COLO829 (cell line): Measurements from ENCODE around the gene SHC4.
A peak's percentile ranks its signal among the peaks of the same experiment; 100 is the strongest.
"Not testable (repeated sequence)": the region's sequence is repeated elsewhere in the genome, so short reads cannot be mapped to it uniquely, and the experiment has no call there.

Source experiments
- DNase-seq: peaks from one replicate; pipeline ENCODE4 v3.0.0; 2012; ENCODE audit warnings: low spot score

SHC4 gene, protein sequence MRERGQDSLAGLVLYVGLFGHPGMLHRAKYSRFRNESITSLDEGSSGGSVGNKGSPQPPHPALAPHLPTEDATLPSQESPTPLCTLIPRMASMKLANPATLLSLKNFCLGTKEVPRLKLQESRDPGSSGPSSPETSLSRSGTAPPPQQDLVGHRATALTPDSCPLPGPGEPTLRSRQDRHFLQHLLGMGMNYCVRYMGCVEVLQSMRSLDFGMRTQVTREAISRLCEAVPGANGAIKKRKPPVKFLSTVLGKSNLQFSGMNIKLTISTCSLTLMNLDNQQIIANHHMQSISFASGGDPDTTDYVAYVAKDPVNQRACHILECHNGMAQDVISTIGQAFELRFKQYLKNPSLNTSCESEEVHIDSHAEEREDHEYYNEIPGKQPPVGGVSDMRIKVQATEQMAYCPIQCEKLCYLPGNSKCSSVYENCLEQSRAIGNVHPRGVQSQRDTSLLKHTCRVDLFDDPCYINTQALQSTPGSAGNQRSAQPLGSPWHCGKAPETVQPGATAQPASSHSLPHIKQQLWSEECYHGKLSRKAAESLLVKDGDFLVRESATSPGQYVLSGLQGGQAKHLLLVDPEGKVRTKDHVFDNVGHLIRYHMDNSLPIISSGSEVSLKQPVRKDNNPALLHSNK

GRCh38 chr15:48963524-48964113 lies at the start of gene SHC4:
TSS of gene SHC4 (minus strand) at chr15:48963919. CDS start at chr15:48963015, 904 bp downstream.
- DNase-seq: peak; percentile 59

DNA sequence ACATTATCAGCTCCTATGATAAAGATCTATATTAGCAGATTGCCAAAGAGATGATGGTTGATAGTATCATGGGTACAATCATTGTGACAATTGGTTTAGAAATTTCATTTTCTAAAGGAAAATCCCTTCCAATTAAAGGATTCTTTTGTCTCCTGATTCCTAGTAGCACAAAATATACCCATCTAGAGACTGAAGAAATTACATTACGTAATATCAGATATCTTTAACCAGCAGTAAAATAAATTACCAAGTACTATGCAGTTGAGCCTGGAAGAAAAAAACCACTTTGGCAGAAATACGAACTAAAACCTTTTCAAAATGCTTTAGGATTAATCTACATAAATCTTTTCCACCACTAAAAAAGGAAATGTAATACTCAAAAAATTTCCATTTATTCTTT lies 35.6 kb upstream of the SHC4 start:
- no peak for DNase-seq

GRCh38 chr15:48996276-48996675 lies 32.6 kb upstream of the SHC4 start:
- no peak for DNase-seq

DNA sequence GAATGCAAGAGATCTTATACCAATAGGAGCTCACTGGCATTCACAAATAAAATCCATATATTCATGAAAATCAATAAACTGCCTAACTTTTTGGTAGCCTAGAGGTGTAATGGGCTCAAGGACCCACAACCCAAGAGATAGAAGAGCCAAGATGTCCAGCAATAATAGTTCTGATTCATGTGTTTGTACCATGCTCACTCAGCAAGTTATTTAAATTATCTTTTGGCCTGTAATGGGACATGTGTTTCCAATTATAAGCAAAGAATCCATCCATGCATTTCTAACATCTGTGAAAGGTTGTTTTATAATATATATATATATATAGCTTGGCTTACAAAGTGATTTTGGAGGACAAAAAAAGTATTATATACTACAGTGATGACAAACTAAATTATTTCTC lies 29.7 kb upstream of the SHC4 start:
- DNase-seq: no peak

- DNase-seq: no peak
Observed at GRCh38 chr15:48992545-48992944, 28.8 kb upstream of the SHC4 start.

GRCh38 chr15:48992096-48992495 lies 28.4 kb upstream of the SHC4 start:
- DNase-seq: no peak

DNA sequence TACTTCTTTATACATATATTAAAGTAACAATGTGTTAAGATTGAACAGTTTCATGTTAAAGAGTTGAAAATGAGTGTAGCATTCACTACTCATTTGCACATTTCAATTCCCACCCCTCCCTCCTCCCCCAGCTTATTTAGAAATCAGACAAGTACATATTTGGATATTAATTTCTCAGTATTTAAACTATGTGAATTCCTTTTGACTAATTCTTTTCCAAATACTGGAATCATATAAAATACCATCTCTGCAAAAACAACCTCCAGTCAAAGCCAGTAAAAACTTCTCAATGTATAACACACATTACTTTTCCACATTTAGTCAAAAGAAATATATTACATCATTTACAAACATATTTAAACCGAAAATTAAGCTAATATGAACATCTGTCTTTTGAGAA lies 25.5 kb upstream of the SHC4 start:
- DNase-seq: no peak

GRCh38 chr15:48987142-48987541 lies 23.4 kb upstream of the SHC4 start:
- no peak for DNase-seq

GRCh38 chr15:48986240-48986639 lies 22.5 kb upstream of the SHC4 start:
- no peak for DNase-seq

DNA sequence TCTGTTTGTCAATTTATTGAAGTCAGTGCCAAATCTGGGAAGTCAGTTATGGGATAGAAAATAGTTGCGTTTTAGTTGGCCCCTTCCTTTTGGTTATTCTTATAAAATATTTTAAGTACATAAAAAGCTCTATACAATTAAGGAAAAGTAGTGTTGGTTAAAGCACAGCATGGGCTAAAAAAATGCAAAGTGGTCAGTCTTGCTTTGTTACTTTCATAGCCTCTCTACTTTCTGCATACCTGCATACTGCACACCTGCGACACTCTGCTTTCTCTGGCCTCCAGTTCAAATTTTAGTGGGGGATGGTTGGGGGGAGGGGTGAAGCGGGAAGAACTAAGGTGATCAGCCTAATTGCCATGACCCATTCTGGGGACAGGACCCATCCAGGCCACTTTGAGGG lies 21.8 kb upstream of the SHC4 start:
- no peak for DNase-seq

DNA sequence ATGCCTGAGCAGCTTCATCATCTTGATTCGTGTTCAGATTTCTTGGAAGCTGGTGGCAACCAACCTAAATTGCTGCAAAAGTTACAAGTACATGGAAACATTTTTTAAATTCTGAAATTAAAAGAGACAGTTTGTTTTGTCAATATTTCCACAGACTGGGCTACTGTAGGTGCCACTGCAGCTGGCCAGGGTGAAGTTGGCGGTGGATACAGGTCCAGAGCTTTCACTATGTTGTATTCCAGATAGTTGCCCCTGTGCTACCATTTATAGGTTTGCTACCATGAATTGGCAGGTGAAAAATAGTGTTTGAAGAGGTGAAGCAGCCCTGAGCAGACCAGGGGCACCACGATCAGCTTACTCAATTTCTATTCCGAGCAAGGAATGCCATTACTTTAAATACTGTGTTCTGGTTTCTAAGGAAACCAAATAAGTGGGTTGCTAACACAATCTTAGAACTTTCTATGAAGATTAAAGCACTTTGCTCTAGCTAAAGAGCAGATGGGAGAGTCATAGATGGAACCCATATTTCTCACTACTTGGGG lies 21.2 kb upstream of the SHC4 start:
- no peak for DNase-seq

- no peak for DNase-seq
Observed at GRCh38 chr15:48984021-48984710, 20.4 kb upstream of the SHC4 start.

- DNase-seq: no peak
Observed at GRCh38 chr15:48983300-48983699, 19.6 kb upstream of the SHC4 start.

DNA sequence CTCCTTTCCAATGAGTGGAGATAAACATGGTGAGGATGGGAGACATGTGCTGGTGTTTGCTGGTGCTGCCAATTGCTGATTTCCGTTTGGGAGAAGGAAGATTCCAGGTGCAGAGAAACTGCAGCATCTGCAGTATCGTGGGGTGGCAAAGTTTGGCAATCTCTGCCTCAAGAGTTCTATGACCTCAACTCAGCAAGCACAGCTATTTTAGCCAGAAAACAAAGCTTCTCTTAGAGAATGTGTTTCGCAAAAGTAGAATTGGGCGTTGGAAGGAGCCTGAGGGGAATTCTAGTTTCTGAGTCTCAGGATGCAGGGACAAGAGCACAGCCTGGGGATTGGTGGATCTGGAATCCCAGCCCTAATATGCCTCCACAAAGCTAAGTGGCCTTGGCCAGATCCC lies 18.2 kb upstream of the SHC4 start:
- DNase-seq: no peak

DNA sequence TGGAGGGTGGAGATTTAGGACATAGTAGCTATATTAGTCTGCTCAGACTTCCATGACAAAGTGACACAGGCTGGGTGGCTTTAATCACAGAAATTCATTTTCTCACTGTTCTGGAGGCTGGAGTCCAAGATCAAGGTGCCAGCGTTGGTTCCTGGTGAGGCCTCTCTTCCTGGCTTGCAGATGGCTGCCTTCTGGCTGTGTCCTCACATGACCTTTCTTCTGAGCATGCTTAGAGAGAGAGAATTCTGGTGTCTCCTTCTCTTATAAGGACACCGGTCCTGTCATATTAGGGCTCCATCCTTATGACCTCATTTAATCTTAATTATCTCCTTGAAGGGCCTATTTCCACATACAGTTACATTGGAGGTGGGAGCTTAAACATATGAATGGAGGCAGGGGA lies 14.9 kb upstream of the SHC4 start:
- no peak for DNase-seq

GRCh38 chr15:48976444-48977088 lies 12.8 kb upstream of the SHC4 start:
- DNase-seq: peak; percentile 28

DNA sequence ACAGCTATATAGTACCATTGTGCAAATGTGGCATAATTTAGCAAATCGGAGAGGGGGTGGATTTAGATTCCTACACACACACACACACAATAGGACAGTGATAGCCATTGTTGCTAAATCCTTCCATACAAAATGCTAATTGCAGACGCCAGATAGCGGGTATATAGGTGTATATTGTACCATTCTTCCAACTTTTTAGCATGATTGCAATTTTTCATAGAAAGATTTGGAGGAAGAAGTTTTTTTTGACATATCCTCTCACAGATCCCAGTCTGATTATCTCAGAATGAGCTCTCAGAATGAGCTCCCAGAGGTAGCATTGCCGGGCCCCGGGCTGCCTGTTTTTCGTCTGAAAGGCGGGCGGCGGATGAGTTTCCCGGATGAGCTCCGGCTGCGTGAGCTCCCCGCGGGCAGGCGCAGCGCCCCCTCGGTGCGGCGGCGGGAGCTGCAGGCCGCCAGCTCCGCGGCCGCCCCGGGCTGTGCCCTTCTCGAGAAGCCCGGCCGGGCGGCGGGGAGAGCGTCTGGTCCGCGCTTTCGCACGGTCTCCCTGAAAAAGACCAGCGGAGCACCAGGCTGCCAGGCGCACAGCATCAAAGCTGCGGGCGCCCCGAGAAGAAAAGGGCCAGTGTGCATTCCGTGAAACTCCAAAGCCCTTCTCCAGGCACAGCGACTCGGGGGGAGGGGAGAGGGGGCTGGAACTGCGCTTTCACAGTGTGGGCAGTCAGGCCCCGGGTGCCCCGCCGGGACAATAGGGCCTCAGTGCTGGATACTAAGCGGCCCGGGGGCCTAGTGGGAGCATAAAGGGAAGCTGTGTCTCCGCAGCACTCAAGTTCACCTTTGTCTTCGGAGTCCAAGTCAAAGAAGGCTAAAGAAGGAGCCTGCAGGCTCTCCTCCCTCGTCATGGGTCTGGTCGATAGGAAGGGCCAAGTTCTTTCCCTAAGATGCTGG lies 12.0 kb upstream of the SHC4 start:
- peak; percentile 66 for DNase-seq

DNA sequence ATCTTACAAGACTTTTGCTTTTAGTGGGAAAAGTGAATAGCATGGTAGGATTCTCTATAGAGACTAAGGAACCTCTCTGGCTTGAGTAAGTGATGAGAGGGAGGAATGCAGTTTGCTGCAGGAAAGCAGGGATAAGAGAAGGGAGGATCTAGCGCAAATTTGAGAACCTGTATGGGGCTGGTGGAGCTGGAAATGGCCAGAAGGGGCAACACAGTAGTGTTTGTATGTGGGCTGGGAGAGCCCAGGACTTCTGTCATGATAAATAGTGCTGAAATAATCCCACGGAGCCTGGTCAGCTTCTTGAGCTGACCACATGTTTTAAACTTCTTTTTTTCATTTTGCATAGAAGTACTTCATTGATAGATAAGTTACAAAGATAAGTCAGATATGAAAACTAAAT lies 11.2 kb upstream of the SHC4 start:
- no peak for DNase-seq

DNA sequence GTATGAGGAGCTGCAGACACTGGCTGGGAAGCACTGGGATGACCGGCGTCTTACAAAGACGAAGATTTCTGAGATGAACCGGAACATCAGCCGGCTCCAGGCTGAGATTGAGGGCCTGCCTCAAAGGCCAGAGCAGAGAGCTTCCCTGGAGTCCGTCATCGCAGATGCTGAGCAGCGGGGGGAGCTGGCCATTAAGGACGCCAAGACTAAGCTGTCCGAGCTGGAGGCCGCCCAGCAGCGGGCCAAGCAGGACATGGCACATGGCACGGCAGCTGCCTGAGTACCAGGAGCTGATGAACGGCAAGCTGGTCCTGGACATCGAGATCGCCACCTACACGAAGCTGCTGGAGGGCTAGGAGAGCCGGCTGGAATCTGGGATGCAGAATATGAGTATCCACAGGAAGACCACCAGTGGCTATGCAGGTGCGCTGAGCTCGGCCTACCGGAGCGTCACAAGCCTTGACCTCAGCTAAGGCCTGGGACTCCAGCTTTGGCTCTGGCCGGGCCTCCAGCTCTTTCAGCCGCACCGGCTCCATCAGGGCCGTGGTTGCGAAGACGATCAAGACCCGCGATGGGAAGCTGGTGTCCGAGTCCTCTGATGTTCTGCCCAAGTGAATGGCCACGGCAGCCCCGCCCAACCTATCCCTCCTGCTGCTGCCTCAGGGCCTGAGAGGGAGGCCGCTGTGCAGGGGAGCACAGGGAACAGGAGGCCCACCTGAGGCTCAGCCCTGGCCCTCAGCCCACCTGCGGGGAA lies 9.2 kb upstream of the SHC4 start:
- DNase-seq: no peak

GRCh38 chr15:48970926-48971325 lies 7.2 kb upstream of the SHC4 start:
- not testable (repeated sequence) for DNase-seq
